Measurements from ENCODE around the gene FGF5.
"Not testable (repeated sequence)": the region's sequence is repeated elsewhere in the genome, so short reads cannot be mapped to it uniquely, and the experiment has no call there.

DNA sequence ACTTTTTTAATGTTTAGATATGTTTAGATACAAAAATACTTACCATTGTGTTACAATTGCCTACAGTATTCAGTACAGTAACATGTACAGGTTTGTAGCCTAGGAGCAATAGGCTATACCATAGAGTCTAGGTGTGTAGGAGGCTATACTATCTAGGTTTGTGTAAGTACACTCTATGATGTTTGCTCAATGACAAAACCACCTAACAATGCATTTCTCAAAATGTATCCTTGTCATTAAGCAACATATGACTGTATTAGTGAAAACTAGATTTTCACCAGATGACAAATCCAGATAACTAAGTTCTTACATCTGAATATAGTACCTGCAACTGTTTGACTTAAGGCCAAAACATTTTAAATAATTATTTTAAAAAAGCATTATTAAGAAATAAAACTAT is 49.4 kb downstream of the FGF5 start:
- not testable (repeated sequence) for TF ChIP-seq EZH2 (IDR thresholded peaks at IDR 0.05; ENCODE audit: insufficient read depth, poor library complexity, severe bottlenecking); EZH2phosphoT487 (IDR thresholded peaks at IDR 0.05; ENCODE audit: insufficient read depth, low read depth)
